LNCAP (cell line): ENCODE results near the gene SLC2A9.

ENCODE experiments used
- TF ChIP-seq, protein P1 (sequence below): fragments of 450-650 bp; IDR thresholded peaks from 2 replicates; pipeline ENCODE4 v1.5.1; 2017; ENCODE audit warnings: mild to moderate bottlenecking

Gene SLC2A9

GRCh38 chr4:9816285-9816684 is 205.0 kb downstream of the SLC2A9 start:
- TF ChIP-seq, protein P1, sequence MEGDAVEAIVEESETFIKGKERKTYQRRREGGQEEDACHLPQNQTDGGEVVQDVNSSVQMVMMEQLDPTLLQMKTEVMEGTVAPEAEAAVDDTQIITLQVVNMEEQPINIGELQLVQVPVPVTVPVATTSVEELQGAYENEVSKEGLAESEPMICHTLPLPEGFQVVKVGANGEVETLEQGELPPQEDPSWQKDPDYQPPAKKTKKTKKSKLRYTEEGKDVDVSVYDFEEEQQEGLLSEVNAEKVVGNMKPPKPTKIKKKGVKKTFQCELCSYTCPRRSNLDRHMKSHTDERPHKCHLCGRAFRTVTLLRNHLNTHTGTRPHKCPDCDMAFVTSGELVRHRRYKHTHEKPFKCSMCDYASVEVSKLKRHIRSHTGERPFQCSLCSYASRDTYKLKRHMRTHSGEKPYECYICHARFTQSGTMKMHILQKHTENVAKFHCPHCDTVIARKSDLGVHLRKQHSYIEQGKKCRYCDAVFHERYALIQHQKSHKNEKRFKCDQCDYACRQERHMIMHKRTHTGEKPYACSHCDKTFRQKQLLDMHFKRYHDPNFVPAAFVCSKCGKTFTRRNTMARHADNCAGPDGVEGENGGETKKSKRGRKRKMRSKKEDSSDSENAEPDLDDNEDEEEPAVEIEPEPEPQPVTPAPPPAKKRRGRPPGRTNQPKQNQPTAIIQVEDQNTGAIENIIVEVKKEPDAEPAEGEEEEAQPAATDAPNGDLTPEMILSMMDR, result no peak

DNA sequence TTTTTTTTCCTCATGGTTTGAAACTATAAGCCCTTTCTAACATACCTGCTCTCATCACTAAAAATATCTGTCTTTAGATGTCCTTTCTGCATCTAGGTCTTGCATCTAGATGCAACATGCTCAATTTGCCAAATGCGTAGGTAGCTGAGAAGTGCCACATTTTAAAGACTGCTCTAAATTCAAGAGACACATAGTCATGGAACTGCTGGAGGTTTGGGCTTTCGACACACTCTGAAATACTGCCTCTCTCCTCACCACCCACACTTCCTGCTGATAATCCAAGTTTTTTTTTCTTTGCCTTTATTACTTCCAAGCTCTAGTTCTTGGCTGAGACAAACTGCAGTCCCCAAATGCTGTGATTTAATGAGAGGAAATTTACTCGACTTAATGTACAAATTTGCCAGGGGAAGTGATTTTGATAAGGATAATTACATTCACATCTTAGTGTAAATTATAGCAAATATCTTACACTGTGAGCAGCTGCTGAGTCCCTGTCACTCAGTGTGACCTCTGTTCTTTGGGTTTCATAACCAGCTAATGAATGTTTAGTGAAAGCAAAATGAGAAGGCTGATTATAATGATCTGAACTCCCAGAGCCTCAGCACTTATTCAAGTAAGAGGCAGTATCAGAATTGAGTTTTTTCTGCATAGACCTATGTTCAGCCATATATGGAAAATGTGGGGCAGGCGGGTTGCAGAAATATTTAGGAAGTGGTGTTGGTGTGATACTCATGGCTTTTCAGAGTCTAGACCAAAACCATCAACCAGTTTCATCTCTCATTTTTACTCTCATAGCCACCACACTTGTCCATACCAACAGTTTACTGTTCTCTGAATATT is 208.6 kb downstream of the SLC2A9 start:
- TF ChIP-seq, protein P1, result no peak

- TF ChIP-seq, protein P1, result no peak
Observed at GRCh38 chr4:9811806-9812205, 209.5 kb downstream of the SLC2A9 start.

GRCh38 chr4:9808077-9808476 is 213.2 kb downstream of the SLC2A9 start:
- TF ChIP-seq, protein P1, result no peak

GRCh38 chr4:9804918-9805317 is 216.4 kb downstream of the SLC2A9 start:
- TF ChIP-seq, protein P1, result no peak

- TF ChIP-seq, protein P1, result no peak
Observed at GRCh38 chr4:9800848-9801247, 220.4 kb downstream of the SLC2A9 start.

DNA sequence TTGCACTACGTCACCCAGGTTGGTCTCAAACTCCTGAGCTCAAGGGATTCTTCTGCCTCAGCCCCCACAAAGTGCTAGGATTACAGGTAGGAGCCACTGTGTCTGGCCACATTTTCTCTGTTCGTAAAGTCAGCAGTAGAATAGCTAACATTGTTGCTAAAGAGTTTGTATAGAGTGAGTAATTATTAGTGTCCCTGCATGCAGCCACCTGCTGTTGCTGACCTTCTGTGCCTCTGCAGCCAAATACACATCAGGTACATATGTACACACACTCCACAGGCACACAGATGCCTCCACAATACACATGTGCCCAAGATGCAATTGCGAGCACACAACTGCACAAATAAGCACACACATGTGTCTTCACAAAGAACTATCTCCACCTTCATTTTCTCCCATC is 228.9 kb downstream of the SLC2A9 start:
- TF ChIP-seq, protein P1, result no peak

GRCh38 chr4:9782136-9782436 is 239.2 kb downstream of the SLC2A9 start:
- TF ChIP-seq, protein P1, result no peak
